Erythroblast (primary cell): ENCODE results near the gene AFAP1.

Experiments used
- GATA1 ChIP-seq: IDR thresholded peaks from 2 replicates; pipeline ENCODE4 v1.6.1; 2011; ENCODE audit warnings: low read depth, mild to moderate bottlenecking, control low read depth, low read length, moderate library complexity
- POLR2A ChIP-seq: IDR thresholded peaks from 2 replicates; pipeline ENCODE4 v1.6.1; 2011; ENCODE audit warnings: mild to moderate bottlenecking, low read length

DNA sequence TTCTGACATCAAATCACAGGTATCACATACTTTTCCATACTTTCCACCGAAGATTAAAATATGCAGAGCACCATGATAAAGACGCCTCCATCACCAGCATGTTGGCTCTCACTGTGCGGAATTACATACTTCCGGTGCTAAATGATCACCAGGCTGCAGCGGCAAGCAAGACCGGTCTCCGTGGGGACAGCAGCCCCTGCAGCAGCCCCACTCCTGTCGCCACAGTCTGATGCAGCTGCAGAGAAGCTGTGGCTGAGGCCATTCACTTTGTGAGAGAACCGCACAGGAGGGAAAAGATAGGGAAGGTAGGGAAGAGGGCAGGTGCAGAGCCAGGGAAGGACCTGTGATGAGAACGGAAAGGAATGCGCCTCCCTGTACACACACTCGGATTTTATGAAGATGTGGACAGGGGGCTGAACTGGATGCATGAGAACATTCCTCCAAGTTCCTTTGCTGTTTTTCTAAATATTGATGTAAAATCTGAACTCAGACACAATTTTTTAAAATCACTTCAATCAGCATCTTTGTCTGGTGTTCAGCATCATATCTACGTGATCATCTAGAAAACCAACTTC is 38.3 kb downstream of the AFAP1 start:
- TF ChIP-seq POLR2A (no peak), GATA1 (no peak)
